ENCODE results near the gene YIF1B. TPM values are rescaled to one million over a fixed set of nuclear protein-coding genes. Genes with fewer than 3 reads are reported as not detected.

YIF1B gene
- total and polyA plus RNA-seq, 8 donors, result 27.8 to 59.6 (median 32.3) TPM

DNA sequence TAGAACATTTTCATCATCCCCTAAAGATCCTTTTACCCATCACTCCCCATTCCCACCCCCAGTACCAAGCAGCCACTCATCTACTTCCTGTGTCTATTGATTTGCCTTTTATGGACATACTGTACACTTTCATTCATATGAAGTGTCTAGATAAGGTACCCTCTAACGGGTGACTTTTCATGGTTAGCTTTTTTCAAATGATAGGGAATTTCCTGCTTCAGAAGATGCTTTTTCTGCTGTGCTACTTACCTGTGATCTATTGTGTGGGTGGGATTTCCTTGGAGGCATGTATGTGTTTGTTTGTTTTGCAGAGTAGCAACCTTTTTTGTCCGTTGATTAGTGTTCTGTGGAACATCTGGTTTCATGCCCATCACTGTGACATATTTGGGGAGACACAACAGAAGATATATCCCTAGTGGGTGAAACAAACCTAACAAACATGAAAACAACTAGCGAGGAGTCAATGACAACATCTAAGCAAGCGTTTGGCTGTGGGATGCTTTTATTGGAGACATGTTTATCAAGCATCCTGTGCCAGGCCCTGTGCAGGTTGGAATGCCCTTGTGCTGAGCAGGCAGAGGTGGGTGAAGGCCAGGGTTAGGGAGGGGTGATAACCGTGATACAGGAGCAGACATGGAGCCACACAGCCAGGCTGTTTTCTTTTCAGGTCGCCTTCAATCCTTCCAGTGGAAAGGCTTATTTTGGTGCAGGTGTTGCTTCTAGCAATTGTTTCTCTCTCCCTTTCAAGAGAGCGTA lies 33.8 kb downstream of the YIF1B start:
- H3K36me3 ChIP-seq, result peaks cover 0 to 9% of the 10 kb centered on the region in 2 donors
- H3K27ac ChIP-seq, result no peak overlapping the region
- H3K4me3 ChIP-seq, result no peak overlapping the region
- intact Hi-C loops (cut with DNase I), result no loop called here
- ATAC-seq (no peak), DNase-seq (no peak)
- no peaks in the 10 kb centered on the region for H3K27me3 ChIP-seq
- TF ChIP-seq, protein P1, sequence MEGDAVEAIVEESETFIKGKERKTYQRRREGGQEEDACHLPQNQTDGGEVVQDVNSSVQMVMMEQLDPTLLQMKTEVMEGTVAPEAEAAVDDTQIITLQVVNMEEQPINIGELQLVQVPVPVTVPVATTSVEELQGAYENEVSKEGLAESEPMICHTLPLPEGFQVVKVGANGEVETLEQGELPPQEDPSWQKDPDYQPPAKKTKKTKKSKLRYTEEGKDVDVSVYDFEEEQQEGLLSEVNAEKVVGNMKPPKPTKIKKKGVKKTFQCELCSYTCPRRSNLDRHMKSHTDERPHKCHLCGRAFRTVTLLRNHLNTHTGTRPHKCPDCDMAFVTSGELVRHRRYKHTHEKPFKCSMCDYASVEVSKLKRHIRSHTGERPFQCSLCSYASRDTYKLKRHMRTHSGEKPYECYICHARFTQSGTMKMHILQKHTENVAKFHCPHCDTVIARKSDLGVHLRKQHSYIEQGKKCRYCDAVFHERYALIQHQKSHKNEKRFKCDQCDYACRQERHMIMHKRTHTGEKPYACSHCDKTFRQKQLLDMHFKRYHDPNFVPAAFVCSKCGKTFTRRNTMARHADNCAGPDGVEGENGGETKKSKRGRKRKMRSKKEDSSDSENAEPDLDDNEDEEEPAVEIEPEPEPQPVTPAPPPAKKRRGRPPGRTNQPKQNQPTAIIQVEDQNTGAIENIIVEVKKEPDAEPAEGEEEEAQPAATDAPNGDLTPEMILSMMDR (IDR thresholded peaks at IDR 0.05), result no peak
- H3K4me1 ChIP-seq, result peaks cover 13 to 49% of the 10 kb centered on the region in 2 donors
- H3K9me3 ChIP-seq, result no peaks in the 10 kb centered on the region

DNA sequence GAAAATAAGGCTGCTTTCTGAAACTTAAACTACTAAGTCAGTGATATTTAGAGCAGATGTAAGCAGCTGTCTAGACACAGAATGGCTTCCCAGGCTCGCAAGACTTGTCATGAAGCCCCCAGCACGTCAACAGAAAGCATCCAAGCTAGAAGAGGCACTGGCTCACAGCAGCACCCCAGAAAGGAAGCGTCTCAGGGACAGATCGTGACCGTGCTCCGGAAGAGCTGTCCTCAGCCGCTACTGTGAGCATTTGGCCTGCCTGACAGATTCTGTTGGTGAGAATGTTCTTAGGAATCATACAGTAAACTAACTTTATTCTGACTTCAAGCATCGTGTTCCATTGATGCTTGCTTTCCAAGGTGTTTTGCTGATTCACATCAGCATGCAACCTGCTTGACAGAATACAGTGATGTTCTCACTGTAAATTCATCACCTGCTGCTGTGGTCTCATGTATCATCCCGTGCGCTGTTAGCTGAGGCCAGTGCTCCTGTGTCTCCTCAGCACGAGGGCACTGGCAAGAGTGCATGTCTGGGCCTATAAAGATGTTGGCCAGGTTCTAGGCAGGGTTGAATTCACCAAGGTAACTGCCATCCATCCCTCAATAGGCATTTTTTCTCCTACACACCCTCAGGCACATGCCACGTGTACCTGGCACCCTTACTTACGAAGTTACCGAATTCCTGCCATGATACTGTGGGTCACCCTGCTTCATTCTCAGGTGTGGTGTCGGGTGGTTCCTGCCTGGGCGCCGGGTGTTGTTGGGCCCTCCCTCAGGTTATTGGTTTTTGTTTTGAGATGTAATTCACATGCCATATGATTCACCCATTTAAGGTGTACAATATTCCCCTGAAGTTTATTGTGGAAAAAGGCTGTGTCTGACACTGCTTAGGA lies 35.5 kb downstream of the YIF1B start:
- intact Hi-C loops (cut with DNase I), result no loop called here

DNA sequence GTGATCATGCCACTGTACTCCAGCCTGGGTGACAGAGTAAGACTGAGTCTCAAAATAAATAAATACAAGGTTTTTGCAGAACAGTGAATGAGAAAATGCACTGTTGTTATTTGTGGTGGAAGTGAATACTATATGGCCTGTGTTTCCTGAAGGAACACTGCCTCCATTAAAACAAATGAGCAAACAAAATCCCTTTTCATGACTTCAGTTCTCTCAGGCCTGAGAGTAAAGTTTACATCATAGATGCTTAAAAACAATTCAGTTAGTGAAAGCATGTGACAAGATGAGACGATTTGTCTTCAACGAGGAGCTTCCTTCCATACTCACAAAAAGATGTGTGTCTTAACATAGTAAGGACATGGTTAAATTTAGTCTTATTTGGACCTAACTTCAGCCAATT lies 37.0 kb downstream of the YIF1B start:
- Histone ChIP-seq H3K27me3 (no peaks in the 10 kb centered on the region), H3K27ac (peak overlapping the region; percentile 59 to 76), H3K4me1 (peaks cover 20 to 54% of the 10 kb centered on the region in 2 donors), H3K9me3 (no peaks in the 10 kb centered on the region), H3K36me3 (no peaks in the 10 kb centered on the region), H3K4me3 (no peak overlapping the region)
- TF ChIP-seq, protein P1 (IDR thresholded peaks at IDR 0.05), result no peak
- no peak for DNase-seq
- intact Hi-C loops (cut with DNase I), result no loop called here
- no peak for ATAC-seq

More for the DNA sequence above, 35.5 kb downstream of the YIF1B start:
- H3K9me3 ChIP-seq, result no peaks in the 10 kb centered on the region
- DNase-seq, result peak in 1 of 4 donors; percentile 24
- TF ChIP-seq, protein P1 (IDR thresholded peaks at IDR 0.05), result no peak
- no peaks in the 10 kb centered on the region for H3K27me3 ChIP-seq
- H3K27ac ChIP-seq, result no peak overlapping the region
- peaks cover 13 to 54% of the 10 kb centered on the region in 2 donors for H3K4me1 ChIP-seq
- H3K36me3 ChIP-seq, result peaks cover 0 to 4% of the 10 kb centered on the region in 2 donors
- ATAC-seq, result no peak
- no peak overlapping the region for H3K4me3 ChIP-seq

DNA sequence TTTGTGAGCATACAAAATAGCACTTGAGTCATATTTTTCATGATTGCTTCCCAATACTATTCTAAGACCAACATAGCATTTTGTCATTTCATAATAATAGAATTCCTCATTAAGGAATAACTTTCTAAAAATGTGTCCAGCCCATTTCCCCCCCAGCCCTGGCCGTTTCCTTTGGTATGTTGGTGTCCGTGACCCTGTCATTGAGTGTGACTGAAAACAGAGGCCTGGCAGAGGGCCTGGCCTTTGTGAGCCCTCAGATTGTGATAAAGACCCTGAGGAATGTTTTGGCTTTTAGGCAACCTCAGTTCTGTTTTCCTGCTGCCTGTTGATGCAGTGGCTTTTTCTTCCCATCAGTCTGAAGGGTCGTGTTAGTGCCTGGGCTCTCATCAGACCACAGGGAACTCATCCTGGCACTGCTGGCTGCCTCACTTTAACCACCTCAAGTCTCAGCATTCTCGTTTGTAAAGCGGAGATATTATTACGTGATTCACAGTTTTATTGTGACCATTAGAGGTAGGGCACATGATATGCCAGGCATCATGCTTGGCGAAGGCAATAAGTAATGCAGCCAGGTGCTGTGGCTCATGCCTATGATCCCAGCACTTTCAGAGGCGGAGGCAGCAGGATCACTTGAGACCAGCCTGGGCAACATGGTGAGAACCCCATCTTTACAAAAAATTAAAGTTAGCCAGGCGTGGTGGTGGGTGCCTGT lies 37.6 kb downstream of the YIF1B start:
- TF ChIP-seq, protein P1 (IDR thresholded peaks at IDR 0.05), result no peak
- Histone ChIP-seq H3K36me3 (no peaks in the 10 kb centered on the region), H3K9me3 (no peaks in the 10 kb centered on the region), H3K4me3 (no peak overlapping the region), H3K27me3 (no peaks in the 10 kb centered on the region), H3K4me1 (peaks cover 20 to 49% of the 10 kb centered on the region in 2 donors), H3K27ac (peak overlapping the region; percentile 59 to 76)
- ATAC-seq, result peak; percentile 56
- intact Hi-C loops (cut with DNase I), result no loop called here
- DNase-seq, result peak in 3 of 4 donors; percentile 24 to 78 (median 69)

All from left lung (tissue), 10 donors.